GM21447 (cell line): Measurements from ENCODE around the gene CRLF3.
"Not testable (repeated sequence)": the region's sequence is repeated elsewhere in the genome, so short reads cannot be mapped to it uniquely, and the experiment has no call there.

Source experiments
- ATAC-seq: cut with Tn5 transposase; IDR thresholded peaks from one replicate; pipeline ENCODE4 v1.9.1; 2021; ENCODE audit not compliant: unreplicated experiment

Gene CRLF3, protein sequence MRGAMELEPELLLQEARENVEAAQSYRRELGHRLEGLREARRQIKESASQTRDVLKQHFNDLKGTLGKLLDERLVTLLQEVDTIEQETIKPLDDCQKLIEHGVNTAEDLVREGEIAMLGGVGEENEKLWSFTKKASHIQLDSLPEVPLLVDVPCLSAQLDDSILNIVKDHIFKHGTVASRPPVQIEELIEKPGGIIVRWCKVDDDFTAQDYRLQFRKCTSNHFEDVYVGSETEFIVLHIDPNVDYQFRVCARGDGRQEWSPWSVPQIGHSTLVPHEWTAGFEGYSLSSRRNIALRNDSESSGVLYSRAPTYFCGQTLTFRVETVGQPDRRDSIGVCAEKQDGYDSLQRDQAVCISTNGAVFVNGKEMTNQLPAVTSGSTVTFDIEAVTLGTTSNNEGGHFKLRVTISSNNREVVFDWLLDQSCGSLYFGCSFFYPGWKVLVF

DNA sequence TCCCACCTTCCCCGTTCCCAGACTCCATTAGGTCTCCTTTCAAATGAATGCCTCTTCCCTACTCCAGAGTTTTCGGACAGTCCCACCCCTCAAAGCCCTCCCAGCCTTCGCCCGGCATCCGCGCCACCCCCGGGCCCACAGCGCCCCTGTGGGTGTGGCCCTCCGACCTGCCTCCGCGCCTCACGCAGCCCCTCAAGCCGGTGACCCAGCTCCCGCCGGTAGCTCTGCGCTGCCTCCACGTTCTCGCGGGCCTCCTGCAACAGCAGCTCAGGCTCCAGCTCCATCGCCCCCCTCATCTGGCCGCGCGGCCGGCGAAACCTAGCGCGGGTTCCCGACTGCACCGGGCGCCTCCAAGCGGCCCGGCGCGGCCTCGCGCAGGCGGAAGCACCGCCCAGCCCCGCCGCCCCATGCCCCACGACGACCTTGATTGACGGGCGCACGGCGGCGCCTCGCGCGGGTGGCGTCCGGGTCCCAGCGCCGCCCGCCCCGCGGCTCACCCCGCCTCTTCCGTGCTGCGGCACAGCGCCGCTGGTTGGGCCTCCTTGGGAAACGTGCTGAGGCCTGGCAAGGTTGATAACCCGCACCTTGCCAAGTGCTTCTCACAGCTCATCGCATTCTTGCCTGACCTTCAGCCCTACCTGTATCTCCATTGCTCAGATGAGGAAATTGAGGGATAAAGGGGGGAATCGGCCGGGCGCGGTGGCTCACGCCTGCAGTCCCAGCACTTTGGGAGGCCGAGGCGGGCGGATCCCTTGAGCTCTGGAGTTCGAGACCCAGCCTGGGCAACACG, at the start of gene CRLF3:
Gene CRLF3, minus strand, starts transcription at position 337 of the 790 bp plus-strand sequence. Its CDS starts 41 bp downstream, at position 296.
- peak; percentile 72 for ATAC-seq

DNA sequence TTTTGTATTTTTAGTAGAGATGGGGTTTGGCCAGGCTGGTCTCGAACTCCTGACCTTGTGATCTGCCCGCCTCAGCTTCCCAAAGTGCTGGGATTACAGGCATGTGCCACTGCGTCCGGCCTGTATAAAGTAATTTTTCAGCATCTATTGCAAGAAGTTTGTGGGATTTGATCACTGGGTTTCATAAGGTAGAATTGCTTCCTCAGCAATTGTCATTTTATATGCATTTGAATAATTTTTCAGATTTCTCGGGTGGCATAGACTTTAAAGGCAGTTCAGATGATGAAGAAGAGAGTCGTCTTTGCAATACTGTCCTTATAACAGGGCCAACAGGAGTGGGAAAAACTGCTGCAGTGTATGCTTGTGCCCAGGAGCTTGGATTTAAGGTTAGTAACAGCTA, 44.5 kb upstream of the CRLF3 start:
- no peak for ATAC-seq

DNA sequence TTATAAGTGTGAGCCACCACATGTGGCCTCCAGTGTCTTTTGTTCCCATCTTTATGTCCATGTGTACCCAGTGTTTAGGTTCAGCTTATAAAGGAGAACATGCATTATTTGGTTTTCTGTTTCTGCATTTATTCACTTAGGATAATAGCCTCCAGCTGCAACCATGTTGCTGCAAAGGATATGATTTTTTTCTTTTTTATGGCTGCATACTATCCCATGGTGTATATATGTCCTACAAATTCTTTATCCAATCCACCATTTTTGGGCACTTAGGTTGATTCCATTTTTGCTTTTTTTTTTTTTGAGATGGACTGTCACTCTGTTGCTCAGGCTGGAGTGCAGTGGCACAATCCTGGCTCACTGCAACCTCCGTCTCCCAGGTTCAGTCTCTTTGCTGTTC, 40.1 kb upstream of the CRLF3 start:
- no peak for ATAC-seq

DNA sequence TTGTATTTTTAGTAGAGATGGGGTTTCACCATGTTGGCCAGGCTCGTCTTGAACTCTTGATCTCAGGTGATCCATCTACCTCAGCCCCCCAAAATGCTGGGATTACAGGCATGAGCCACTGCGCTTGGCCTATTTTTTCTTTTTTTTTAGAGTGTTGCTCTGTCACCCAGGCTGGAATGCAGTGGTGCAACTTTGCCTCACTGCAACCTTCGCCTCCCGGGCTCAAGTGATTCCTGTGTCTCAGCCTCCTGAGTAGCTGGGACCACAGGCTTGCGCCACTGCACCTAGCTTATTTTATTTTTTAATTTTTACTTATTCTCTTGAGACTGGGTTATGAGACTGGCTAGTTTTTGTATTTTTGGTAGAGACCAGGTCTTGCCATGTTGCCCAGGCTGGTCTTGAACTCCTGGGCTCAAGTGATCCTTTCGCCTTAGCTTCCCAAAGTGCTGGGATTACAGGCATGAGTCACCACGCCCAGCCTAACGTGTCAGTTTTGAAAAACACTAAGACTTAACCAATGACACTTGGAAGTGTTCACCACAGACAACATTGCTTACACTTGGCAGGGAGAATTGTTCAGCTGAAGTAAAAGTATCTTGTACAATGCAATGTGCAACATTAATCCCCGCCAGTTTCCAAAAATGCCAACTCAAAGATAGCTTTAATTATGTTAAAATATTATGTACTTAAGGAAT, 34.2 kb upstream of the CRLF3 start:
- ATAC-seq, result no peak

DNA sequence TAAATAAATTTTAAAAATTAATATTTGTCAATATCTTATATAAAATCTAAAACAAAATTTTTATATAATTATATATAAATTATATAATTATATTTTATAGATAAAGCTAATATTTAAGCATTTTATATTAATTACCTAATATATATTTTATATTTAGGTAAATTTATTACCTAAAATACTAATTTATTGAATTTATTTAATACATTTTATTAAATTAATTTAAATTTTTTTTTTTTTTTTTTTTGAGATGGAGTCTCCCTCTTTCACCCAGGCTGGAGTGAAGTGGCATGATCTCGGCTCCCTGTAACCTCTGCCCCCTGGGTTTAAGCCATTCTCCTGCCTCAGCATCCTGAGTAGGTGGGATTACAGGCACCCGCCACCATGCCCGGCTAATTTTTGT, 29.7 kb upstream of the CRLF3 start:
- no peak for ATAC-seq

DNA sequence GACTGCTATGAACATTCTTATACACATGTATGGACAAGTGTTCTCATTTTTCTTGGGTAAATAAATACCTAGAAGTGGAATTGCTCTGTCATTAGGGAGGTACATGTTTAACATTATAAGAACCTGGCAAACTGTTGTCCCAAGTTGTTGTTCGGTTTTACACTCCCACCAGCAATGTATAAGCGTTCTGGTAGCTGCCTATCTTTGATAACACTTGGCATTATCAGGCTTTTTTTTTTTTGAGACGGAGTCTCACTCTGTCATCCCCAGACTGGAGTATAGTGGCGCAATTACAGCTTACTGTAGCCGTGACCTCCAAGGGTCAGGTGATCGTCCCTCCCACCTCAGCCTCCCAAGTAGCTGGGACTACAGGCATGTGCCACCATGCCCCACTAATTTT, 23.5 kb upstream of the CRLF3 start:
- ATAC-seq, result no peak

DNA sequence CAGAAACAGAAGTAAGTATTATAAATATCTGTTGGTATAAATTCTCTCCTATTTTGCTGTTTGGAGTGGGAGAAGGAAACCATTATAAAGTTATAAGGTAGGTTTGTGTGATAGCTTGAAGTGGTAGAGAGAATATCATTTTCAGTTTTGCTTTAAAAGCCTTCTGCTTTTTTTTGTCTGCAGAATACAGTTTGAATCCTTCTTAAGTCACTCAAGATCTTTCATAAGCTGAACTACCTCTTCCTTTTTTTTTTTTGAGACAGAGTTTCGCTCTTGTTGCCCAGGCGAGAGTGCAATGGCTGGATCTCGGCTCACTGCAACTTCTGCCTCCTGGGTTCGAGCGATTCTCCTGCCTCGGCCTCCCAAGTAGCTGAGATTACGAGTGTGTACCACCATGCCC, 16.3 kb upstream of the CRLF3 start:
- ATAC-seq, result no peak

DNA sequence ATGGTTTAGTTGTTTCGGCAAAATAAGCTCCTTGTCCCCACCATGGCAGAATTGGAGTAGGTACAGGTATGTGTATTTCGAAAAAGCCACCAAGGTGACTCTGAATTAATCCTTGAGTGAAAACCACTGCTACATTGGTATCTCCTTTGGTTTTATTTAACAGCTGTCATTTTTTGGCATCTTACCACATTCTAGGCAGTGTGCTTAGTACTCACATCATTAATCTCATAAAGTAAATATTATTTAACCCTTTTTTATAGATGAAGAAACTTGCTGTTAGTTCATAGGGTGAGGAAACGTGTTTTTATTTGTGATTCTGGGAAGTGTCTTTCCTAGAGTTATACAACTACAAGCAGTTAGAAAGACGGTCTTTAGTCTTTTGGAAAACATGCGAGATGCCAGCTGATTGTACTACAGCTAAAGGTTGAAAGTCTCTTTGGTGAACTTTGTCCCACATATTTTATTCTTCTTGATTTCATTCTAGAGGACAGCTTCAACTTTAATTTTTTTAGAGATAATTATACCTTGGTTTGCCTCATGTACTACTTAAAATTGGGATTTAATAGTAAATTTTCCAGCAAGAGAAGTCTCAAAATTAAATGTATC, 13.8 kb upstream of the CRLF3 start:
- ATAC-seq, result no peak

DNA sequence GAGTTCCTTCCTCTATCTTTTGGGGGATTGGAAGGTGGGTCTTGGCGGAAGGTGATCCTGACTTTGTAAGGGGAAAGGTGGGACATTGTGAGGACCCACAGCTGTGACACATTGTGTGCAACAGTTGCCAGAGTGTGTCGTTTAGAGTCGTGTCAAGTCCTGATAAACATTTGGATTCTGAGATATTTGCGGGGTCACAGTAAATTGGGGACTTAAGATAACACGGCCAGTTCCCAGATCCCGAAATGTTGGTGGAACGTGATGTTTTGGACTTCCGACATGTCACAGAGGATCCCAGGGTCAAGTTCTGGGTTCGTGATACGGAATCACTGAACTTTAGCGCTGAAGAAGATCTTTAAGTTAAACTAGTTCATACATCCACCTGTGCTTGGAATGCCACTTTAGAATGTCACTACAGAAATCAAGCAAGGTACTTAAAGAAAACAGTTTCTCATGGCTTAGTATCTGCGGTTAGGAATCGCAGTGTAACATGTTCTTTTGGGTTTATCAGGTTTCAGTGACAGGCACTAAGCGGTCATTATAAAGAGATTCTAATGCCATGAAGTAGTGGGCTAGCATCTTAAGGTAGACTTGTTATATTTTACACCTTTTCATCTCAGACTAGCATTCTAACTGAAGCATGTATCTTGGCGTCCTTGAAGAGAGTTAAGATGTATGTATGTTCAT, 8.1 kb upstream of the CRLF3 start:
- ATAC-seq, result no peak

DNA sequence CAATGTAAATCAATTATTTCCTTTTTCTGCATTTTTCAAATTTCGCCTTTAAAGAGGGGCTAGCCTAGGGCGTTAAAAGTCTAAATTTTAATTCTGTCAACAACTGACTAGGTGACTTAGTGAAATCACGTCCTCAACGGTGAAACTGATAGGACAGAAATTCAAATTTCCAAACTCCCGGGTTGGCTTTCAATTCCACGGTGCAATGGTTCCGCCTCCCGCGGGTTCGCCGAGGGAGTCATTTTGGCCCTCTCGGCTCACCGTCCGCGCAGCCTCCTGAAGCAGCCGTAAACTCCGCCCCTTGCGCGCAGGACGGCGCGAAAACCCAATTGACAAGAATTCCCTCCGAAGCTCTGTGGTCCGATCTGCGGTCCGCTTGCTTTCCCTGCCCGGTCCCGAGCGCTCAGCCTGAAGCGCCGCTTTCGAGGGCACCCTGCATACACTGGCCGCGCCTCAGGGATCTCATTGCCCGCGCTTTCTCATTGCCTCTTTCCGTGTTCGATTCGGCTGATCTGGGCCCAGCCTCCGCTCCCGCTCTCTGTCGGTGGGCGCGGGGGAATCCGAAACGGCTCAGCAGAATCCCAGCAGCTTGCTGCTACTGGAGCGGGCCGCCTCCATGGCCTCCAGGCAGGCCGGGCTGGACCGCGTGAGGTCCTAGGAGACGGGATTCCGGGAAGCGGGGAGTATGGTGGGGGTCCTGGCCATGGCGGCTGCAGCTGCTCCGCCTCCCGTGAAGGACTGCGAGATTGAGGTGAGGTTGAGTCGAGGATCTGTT, 7.4 kb upstream of the CRLF3 start, which contains the start of gene ATAD5:
Gene ATAD5, plus strand, starts transcription at position 304 of the 775 bp plus-strand sequence. Its CDS starts 382 bp downstream, at position 686.
- no peak for ATAC-seq

DNA sequence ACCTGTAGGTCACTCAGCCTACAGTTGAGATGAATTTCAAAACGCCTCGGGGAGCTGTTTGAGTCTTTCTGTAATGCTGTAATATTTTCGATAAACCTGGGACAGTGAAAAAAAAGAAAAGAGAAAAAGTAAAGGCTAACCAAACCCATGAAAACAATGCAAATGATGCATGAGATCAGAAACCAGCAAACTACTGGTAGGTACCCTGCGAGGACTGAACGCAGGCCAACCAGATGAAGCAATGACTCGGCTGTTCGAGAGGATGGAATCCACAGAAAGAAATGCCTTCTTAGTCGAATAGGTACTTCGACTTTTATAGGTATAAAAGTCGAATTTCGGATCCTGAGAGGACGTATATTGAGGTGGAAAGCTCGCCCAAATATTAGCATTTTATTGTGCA, 6.8 kb upstream of the CRLF3 start:
- no peak for ATAC-seq

DNA sequence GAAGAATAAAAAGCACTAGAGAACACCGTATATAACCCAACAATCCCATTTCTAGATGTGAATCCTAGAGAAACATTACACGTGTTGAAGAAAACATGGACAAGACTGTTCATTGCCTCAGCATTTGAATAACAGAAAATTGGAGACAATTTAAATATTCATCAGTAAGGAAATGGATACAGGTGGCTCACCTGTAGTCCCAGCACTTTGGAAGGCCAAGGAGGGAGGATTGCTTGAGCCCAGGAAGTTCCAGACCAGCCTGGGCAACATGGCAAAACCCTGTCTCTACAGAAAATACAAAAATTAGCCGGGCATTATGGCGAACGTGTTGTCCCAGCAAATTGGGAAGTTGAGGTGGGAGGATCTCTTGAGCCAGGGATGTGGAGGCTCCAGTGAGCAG, 4.5 kb upstream of the CRLF3 start:
- ATAC-seq, result no peak

DNA sequence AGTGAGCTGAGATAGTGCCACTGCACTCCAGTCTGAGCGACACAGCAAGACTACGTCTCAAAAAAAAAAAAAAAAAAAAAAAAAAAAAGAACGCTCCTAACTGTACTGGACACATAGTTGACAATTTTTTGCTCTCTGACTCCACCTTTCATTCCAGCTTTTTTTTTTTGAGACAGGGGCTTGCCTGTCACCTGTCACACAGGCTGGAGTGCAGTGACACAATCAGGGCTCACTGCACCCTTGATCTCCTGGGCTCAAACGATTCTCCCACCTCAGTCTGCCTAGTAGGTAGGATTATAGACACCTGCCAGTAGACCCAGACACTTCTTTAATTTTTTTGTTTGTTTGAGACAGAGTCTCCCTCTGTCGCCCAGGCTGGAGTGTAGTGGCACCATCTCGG, 2.6 kb upstream of the CRLF3 start:
- no peak for ATAC-seq

DNA sequence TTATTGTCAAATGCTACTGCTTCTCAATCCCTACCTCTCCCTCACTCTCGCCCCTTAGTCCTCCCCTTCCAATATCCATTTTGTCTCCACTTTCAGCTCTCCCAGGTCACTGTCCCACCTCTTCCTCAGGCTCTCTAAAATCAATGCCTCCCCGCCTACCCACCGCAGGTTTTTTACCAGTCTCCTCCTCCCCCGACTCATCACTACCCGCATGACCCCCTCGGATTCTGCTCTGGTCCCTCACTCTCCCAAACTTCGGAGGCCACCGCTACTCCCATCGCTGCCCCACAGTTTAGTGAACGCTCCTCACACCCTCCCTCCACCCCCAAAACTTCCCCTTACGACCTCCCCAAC, 513 bp downstream of the CRLF3 start:
- no peak for ATAC-seq

DNA sequence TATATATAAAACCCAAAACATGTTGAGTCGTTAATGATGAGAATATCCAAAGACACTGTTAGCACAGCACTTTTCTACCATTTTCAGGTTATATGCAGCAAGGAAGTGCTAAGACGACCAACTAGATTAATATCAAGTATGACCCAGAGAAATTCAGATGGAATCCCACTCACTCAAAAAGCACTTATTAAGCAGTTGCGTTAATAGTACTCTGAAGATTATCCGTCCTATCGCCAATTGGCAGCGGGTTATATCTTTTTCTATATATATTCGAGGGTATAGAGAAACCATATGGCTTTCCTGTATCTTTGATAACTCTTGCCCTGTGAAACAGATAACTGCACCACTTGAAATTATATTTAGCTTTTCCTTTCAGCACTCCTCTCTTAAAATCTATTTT, 1.1 kb downstream of the CRLF3 start:
- ATAC-seq, result no peak

DNA sequence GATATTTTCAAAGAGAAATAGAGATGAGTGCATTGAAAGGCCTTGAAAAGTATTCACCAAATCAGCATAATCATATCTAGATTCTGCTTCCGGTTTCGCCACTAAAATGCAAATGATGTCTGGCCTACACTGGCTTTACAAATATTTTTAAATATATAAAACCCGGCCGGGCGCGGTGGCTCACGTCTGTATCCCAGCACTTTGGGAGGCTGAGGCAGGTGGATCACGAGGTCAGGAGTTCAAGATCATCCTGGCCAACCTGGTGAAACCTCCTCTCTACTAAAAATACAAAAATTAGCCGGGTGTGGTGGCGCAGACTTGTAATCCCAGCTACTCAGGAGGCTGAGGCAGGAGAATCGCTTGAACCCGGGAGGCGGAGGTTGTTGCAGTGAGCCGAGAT, 1.6 kb downstream of the CRLF3 start:
- not testable (repeated sequence) for ATAC-seq

DNA sequence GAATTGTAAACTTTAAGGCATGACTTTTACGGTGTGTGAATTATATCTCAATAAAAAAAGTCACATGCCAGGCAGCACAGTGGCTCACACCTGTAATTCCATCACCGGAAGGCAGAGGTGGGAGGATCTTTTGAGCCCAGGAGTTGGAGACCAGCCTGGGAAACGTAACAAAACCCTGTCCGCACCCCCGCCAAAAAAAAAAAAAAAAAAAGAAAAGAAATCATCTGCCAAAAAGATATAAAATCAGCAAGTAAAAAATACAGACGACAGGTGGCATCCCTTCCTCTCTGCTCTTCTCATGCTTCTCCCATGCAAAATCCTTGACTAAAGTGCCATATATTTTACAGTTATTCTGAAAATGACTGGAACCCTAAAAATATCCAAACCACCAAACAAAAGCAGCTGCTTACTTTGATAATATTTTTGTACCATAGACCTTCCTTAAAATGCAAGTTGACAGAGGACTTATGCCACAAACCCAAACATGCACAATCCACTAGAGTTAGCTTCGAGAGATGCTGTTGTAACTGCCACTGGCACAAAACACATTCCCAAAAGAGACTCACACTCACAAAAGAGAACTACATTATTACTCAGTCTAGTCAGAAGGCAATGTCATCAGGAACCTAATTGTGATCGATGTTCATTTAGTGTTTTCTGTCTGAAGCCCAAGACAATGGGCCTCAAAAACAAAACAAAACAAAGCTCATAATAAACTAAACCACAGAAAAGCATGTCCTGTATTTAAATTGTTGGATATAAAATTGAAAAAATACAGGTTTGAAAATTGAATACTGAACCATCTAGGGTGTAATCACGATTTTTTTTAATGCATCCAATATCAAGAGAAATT, 2.4 kb downstream of the CRLF3 start:
- no peak for ATAC-seq

DNA sequence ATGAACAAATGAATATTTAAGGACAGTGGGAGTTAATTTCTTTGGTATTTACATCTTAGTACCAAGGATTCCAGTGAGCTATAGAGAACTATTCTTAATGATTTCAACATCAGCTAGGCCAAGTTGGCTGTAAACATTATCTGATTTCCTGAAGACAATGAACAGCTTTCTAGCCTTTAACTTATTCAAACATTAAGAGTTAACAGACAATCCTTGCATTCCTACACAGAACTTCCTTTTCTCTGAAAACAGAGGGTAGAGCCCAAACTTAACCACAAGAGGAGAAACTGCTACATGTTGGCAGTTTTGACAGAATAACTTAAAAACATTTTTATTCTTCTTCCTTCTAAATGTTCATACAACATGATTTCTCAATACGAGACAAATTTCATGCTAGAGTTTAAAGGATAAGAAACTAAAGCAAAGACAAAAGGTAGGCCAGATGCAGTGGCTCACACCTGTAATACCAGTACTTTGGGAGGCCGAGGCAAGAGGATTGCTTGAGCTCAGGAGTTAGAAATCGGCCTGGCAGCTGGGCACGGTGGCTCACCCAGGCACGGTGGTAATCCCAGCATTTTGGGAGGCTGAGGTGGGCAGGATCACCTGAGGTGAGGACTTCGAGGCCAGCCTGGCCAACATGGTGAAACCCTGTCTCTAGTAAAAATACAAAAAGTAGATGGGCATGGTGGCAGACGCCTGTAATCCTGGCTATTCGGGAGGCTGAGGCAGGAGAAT, 4.4 kb downstream of the CRLF3 start:
- ATAC-seq, result no peak
